GM19193 (cell line): Measurements from ENCODE around the gene STK11IP.

ENCODE experiments used
- POLR2A ChIP-seq: IDR thresholded peaks from 4 replicates; pipeline ENCODE4 v1.6.1; 2011; ENCODE audit not compliant: insufficient read depth, insufficient read length; ENCODE audit errors: extremely low read depth

The STK11IP gene

DNA sequence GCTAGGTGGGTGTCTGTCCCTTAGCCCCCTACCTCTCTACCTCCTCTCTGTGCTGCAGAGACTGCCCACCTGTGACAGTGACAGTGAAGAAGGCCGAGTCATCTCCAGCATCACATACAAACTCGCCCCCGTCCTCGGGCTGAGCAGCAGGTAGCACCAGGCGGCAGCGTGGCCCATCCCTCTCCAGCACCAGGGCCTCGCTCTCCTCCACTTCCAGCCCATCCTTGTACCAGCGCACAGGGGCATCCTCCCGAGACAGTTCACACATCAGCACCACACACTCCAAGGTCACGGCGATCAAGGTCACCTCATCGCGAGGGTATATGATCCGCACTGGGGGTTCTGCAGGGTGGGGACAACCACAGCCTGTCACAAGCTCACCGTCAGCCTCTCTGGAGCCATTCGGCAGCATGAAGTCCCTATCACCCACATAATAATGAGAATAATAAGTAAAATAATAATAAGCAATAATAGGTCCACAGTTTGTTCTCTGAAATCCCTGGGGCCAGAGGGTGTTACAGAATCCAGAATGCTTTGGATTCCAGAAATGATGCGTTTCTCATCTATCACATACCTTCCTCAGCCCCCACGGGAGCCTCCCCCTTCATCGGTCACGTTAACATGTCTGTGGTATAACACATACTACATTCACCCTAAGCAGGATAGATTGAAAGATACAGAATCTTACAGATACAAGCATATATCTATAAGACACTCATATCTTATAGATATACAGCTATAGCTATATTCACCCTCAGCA, 38.3 kb upstream of the STK11IP start:
- no peak for TF ChIP-seq POLR2A

DNA sequence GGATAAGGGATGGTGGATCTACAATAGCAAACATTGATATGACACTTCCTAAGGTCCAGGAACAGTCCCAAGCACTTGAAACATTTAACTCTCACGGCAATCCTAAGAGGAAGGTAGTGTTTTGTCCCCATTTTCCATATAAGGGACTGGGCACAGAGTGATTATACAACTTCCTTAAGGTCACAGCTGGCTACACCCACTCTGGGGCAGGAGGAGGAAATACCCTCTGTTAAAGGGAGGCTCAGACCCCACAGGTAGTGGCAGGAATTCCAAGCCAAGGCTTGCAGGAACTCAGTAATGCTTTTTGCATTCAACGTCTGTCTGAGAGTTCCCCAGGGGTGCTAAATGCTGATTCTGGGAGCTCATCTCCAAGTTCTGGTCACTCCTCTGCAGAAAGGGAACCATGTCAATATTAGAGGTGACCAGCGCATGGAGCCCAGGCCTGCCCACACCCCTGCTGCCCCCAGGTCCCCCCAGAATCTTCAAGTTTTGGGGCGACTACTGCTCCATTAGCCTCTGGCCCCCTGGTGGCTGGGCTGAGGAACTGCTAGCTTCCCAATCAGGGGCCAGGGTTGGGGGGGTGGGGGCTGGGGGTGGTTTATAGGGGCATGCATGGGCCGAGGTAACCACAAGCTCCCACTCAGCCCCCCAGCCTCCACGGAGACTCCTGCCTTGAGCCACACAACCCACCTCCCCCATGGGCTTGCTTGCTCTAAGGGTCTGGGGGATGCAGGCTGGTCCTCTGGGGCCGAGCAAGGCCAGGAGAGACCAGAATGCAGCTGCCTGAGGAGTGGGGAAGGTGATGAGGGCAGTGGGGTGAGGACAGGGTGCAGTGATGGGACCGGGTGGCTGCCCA, 37.4 kb upstream of the STK11IP start:
- TF ChIP-seq POLR2A = no peak

GRCh38 chr2:219560893-219561178, 36.8 kb upstream of the STK11IP start:
- TF ChIP-seq POLR2A = no peak

DNA sequence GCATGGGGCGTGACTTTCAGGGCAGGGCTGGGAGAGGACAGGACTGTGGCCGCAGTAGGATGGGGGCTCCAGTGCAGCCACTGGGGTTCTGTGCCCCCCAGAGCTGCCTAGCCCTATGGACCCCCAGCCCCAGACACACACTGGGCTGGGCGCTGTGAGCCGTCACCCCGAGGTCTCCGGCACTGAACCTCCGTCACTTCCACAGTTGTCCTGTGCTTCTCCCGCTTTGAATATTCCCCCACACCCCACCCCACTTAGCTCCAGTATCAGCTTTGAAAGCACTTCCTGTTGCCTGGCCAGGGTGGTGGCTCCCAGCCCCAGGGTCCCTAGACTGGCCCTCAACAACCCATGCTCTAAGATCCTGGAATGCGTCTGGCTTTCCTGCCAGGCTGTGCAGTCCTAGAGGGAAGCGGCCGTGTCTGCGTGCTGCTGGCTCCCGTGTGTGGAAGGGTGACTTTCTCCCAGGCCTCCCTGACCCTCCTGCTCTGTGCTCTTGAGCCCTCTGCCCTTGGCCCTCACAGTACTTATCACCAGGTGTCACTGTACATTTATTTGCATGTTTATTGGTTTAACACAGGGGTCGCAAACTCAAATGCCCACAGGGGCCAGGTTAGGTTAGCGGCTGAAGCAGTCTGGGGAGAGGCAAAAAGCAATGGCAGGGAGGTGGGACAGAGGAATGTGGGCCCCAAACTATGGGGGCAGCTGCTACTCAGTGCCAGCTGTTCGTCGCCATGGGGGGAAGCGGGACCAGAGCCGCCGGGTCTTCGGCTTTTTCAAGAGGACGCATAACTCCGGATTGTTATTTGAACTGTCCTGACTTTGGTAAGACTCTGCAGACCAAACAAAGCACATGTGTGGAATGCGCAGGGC, 36.2 kb upstream of the STK11IP start:
- no peak for TF ChIP-seq POLR2A

- no peak for TF ChIP-seq POLR2A
Observed at GRCh38 chr2:219562049-219563020, 35.3 kb upstream of the STK11IP start.

GRCh38 chr2:219563271-219563928, 34.3 kb upstream of the STK11IP start:
- no peak for TF ChIP-seq POLR2A

GRCh38 chr2:219565130-219566080, 32.3 kb upstream of the STK11IP start:
- no peak for TF ChIP-seq POLR2A

GRCh38 chr2:219566640-219567039, 31.0 kb upstream of the STK11IP start:
- TF ChIP-seq POLR2A = no peak

GRCh38 chr2:219567131-219567530, 30.5 kb upstream of the STK11IP start:
- TF ChIP-seq POLR2A = no peak

GRCh38 chr2:219567791-219568361, 29.8 kb upstream of the STK11IP start:
- no peak for TF ChIP-seq POLR2A

DNA sequence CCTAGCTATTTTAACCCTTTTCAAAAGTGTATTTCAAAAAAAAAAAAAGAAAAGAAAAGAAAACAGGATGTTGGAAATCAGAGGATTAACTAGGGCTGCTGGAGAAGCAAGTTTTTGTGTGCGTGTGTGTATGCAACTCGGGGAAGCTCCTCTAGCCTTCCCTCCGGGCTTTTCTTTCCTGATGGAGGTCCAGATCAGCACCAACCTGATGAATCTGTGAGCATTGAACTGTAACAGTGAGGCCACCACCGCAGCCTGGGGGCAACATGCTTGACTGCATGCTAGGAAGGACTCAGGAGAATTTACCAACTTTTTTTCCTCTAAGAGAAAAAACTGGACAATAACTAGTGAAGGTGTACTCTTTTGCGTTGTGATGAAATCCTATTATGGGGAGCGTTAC, 28.6 kb upstream of the STK11IP start:
- TF ChIP-seq POLR2A = no peak

GRCh38 chr2:219569635-219570034, 28.0 kb upstream of the STK11IP start:
- TF ChIP-seq POLR2A = no peak
